ENCODE results near the gene SUMF2. TPM values are rescaled to one million over a fixed set of nuclear protein-coding genes. Genes with fewer than 3 reads are reported as not detected.
A peak's percentile ranks its signal among the peaks of the same experiment; 100 is the strongest.
"Not testable (repeated sequence)": the region's sequence is repeated elsewhere in the genome, so short reads cannot be mapped to it uniquely, and the experiment has no call there.

The SUMF2 gene
- total RNA-seq, 2 experiments from 2014 or later, result 147 to 156 TPM

- peaks cover 5% of the 10 kb centered on the region for H3K4me1 Mint-ChIP-seq
- no peak overlapping the region for H3K4me3 Mint-ChIP-seq
- POLR2A ChIA-PET, result no interaction called here
- peak; percentile 7 for DNase-seq
- no peaks in the 10 kb centered on the region for H3K9me3 Mint-ChIP-seq
- H3K27ac Mint-ChIP-seq, result no peak overlapping the region
- ATAC-seq (ENCODE audit: low read depth), result no peak
- H3K27me3 Mint-ChIP-seq, result no peaks in the 10 kb centered on the region
- H3K36me3 Mint-ChIP-seq, result peaks cover 4% of the 10 kb centered on the region
These were observed 13.6 kb downstream of the SUMF2 start for GRCh38 chr7:56077681-56078080.

DNA sequence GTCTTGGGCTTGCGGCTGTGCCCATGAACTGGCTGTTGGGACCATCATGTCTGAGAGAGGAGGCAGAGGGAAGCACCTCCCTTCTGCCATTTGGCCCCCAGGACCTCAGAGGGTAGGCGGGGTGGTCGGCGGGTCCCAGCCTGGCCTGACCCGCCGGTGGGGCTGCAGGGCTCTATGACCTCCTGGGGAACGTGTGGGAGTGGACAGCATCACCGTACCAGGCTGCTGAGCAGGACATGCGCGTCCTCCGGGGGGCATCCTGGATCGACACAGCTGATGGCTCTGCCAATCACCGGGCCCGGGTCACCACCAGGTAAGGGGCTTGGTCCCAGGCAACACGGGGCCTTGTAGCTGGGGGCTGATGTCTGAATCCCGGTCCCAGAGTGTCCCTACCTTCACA lies 14.1 kb downstream of the SUMF2 start:
- DNase-seq (peak; percentile 16), ATAC-seq (ENCODE audit: low read depth) (no peak)
- H3K9me3 Mint-ChIP-seq, result no peaks in the 10 kb centered on the region
- POLR2A ChIA-PET, result no interaction called here
- no peak overlapping the region for H3K27ac Mint-ChIP-seq
- H3K4me3 Mint-ChIP-seq, result no peak overlapping the region
- peaks cover 5% of the 10 kb centered on the region for H3K4me1 Mint-ChIP-seq
- peaks cover 4% of the 10 kb centered on the region for H3K36me3 Mint-ChIP-seq
- no peaks in the 10 kb centered on the region for H3K27me3 Mint-ChIP-seq

DNA sequence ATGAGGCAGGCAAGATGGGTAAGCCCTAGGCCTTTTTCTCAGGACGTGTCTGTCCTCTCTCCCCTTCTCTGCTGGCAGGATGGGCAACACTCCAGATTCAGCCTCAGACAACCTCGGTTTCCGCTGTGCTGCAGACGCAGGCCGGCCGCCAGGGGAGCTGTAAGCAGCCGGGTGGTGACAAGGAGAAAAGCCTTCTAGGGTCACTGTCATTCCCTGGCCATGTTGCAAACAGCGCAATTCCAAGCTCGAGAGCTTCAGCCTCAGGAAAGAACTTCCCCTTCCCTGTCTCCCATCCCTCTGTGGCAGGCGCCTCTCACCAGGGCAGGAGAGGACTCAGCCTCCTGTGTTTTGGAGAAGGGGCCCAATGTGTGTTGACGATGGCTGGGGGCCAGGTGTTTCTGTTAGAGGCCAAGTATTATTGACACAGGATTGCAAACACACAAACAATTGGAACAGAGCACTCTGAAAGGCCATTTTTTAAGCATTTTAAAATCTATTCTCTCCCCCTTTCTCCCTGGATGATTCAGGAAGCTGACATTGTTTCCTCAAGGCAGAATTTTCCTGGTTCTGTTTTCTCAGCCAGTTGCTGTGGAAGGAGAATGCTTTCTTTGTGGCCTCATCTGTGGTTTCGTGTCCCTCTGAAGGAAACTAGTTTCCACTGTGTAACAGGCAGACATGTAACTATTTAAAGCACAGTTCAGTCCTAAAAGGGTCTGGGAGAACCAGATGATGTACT lies 15.5 kb downstream of the SUMF2 start:
- Mint-ChIP-seq H3K4me3 (no peak overlapping the region), H3K36me3 (peaks cover 6% of the 10 kb centered on the region), H3K9me3 (no peaks in the 10 kb centered on the region), H3K27ac (no peak overlapping the region), H3K27me3 (no peaks in the 10 kb centered on the region), H3K4me1 (no peaks in the 10 kb centered on the region)
- ATAC-seq (ENCODE audit: low read depth) (no peak), DNase-seq (peak; percentile 8)
- POLR2A ChIA-PET, result interaction anchor here (0.7 kb wide), 1 partner anchor 14 kb away, joined by 3 read pairs; no protein-coding TSS in a partner anchor

- not testable (repeated sequence) for ATAC-seq (ENCODE audit: low read depth); H3K4me1 Mint-ChIP-seq; H3K27ac Mint-ChIP-seq; H3K9me3 Mint-ChIP-seq; H3K27me3 Mint-ChIP-seq; H3K36me3 Mint-ChIP-seq; H3K4me3 Mint-ChIP-seq; DNase-seq
- POLR2A ChIA-PET, result interaction anchor here (0.7 kb wide), 1 partner anchor 15 kb away, joined by 3 read pairs; no protein-coding TSS in a partner anchor
These were observed 16.8 kb downstream of the SUMF2 start for GRCh38 chr7:56080726-56081435.

DNA sequence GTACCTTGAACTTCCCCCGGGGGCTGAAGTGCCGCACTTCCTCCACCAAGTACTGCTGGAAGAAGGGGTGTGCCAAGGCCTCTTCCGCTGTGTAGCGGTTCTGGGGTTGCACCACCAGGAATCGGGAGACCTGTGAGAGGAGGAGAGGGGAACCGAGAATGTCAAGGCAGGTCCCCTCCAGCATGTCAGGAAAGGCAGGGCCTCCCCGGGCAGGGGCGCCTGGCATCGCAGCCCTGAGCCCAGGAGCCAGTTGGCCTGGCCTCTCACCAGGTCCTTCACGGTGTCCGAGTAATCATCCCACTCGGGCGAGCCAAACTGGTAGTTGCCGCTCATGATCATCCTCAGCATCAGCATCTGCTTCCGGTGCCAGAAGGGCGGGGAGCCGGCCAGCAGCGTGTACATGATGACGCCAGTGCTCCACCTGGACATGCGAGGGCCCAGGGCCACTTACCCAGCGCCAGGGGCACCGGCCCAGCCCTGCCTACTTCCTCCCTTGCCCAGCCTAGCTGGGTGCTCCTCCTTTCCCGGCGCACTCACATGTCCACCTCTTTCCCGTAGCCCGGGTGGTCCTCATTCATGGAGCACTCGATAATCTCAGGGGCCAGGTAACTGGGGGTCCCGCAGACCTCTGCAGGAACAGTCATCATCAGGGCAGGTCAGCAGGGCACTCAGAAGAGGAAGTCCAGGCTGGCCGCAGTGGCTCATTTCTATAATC lies 17.7 kb downstream of the SUMF2 start:
- H3K36me3 Mint-ChIP-seq, result peaks cover 4% of the 10 kb centered on the region
- H3K4me1 Mint-ChIP-seq, result no peaks in the 10 kb centered on the region
- POLR2A ChIA-PET, result interaction anchor here (0.7 kb wide), 1 partner anchor 18 kb away, joined by 3 read pairs; the partner anchor contains the start of gene SUMF2
- no peaks in the 10 kb centered on the region for H3K9me3 Mint-ChIP-seq
- H3K4me3 Mint-ChIP-seq, result no peak overlapping the region
- ATAC-seq (ENCODE audit: low read depth), result no peak
- H3K27me3 Mint-ChIP-seq, result no peaks in the 10 kb centered on the region
- no peak overlapping the region for H3K27ac Mint-ChIP-seq
- peak; percentile 20 for DNase-seq

- Mint-ChIP-seq H3K4me1 (no peaks in the 10 kb centered on the region), H3K9me3 (no peaks in the 10 kb centered on the region), H3K4me3 (no peak overlapping the region), H3K36me3 (peaks cover 4% of the 10 kb centered on the region), H3K27ac (no peak overlapping the region), H3K27me3 (no peaks in the 10 kb centered on the region)
- no peak for ATAC-seq (ENCODE audit: low read depth)
- DNase-seq, result no peak
- POLR2A ChIA-PET, result no interaction called here
These were observed 19.2 kb downstream of the SUMF2 start for GRCh38 chr7:56083150-56083785.

DNA sequence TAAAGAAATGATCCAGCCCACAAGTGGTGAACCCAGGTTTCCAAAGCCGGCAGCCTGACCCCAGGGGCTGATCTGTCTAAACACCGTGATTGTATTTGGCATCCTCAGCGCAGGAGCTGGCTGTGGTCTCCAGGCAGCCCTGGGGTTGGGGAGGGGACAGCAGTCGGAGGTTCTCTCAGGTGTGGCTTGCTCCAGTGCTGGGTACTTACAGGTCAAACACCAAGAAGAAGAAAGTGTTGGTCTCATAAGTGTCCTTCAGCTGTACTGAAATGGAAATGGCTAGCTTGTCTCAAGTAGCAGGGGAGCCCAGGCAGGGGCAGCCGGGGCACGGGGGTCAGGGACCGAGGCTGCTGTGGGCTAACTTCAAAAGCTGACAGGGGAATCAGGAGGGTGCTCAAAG lies 22.7 kb downstream of the SUMF2 start:
- Mint-ChIP-seq H3K27ac (no peak overlapping the region), H3K27me3 (no peaks in the 10 kb centered on the region), H3K4me1 (no peaks in the 10 kb centered on the region), H3K4me3 (no peak overlapping the region), H3K36me3 (peaks cover 4% of the 10 kb centered on the region), H3K9me3 (no peaks in the 10 kb centered on the region)
- POLR2A ChIA-PET, result no interaction called here
- DNase-seq, result no peak
- ATAC-seq (ENCODE audit: low read depth), result no peak

- no peaks in the 10 kb centered on the region for H3K9me3 Mint-ChIP-seq
- no peak for DNase-seq
- POLR2A ChIA-PET, result interaction anchor here (0.7 kb wide), 1 partner anchor 123 kb away, joined by 5 read pairs; no protein-coding TSS in a partner anchor
- H3K36me3 Mint-ChIP-seq, result peaks cover 4% of the 10 kb centered on the region
- no peak overlapping the region for H3K27ac Mint-ChIP-seq
- H3K4me1 Mint-ChIP-seq, result no peaks in the 10 kb centered on the region
- H3K27me3 Mint-ChIP-seq, result no peaks in the 10 kb centered on the region
- H3K4me3 Mint-ChIP-seq, result no peak overlapping the region
- ATAC-seq (ENCODE audit: low read depth), result no peak
These were observed 23.4 kb downstream of the SUMF2 start for GRCh38 chr7:56087445-56087844.

GRCh38 chr7:56091591-56091990 lies 27.5 kb downstream of the SUMF2 start:
- POLR2A ChIA-PET, result no interaction called here
- H3K4me1 Mint-ChIP-seq, result peaks cover 3% of the 10 kb centered on the region
- H3K9me3 Mint-ChIP-seq, result no peaks in the 10 kb centered on the region
- H3K27ac Mint-ChIP-seq, result no peak overlapping the region
- peaks cover 7% of the 10 kb centered on the region for H3K36me3 Mint-ChIP-seq
- no peak for ATAC-seq (ENCODE audit: low read depth)
- H3K27me3 Mint-ChIP-seq, result no peaks in the 10 kb centered on the region
- H3K4me3 Mint-ChIP-seq, result no peak overlapping the region
- no peak for DNase-seq

DNA sequence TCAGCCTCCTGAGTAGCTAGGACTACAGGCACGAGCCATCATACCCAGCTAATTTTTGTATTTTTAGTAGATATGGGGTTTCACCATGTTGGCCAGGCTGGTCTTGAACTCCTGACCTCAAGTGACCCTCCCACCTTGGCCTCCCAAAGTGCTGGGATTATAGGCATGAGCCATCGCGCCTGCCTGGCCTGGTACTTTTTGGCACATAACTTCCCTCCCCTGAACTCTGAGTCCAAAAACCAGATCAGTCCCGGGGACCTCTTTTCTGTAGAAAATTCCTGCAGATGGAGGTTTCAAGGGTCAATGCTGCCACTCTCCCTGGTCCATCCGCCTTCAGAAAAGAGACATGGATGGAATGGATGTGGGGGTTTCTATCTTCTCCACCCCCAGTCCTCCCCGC lies 28.3 kb downstream of the SUMF2 start:
- not testable (repeated sequence) for DNase-seq; H3K27ac Mint-ChIP-seq; H3K36me3 Mint-ChIP-seq; H3K9me3 Mint-ChIP-seq; H3K4me1 Mint-ChIP-seq; H3K27me3 Mint-ChIP-seq; H3K4me3 Mint-ChIP-seq; ATAC-seq (ENCODE audit: low read depth)
- POLR2A ChIA-PET, result interaction anchor here (1.0 kb wide), 1 partner anchor 28 kb away, joined by 6 read pairs; the partner anchor contains the start of gene SUMF2

GRCh38 chr7:56092789-56093531 lies 28.9 kb downstream of the SUMF2 start, which contains the start of gene PHKG1:
Gene PHKG1 (minus strand): TSS chr7:56092952. CDS start chr7:56088941, 4,011 bp downstream.
- no peak within 1 kb of the TSS for H3K4me3 Mint-ChIP-seq
- DNase-seq, result no peak
- no peak for ATAC-seq (ENCODE audit: low read depth)
- peaks cover 3% of the 10 kb centered on the region for H3K4me1 Mint-ChIP-seq
- H3K36me3 Mint-ChIP-seq, result peaks cover 10% of the 10 kb centered on the region
- H3K9me3 Mint-ChIP-seq, result no peaks in the 10 kb centered on the region
- POLR2A ChIA-PET, result interaction anchor here (1.0 kb wide), 1 partner anchor 29 kb away, joined by 6 read pairs; the partner anchor contains the start of gene SUMF2
- H3K27me3 Mint-ChIP-seq, result no peaks in the 10 kb centered on the region
- H3K27ac Mint-ChIP-seq, result no peak within 1 kb of the TSS

GRCh38 chr7:56097700-56098099 lies 33.6 kb downstream of the SUMF2 start:
- Mint-ChIP-seq H3K9me3 (no peaks in the 10 kb centered on the region), H3K36me3 (peaks cover 23% of the 10 kb centered on the region), H3K4me1 (peaks cover 3% of the 10 kb centered on the region), H3K4me3 (no peak overlapping the region), H3K27me3 (no peaks in the 10 kb centered on the region), H3K27ac (no peak overlapping the region)
- DNase-seq (no peak), ATAC-seq (ENCODE audit: low read depth) (no peak)
- POLR2A ChIA-PET, result interaction anchor here (1.1 kb wide), 1 partner anchor 46 kb away, joined by 3 read pairs; the partner anchor contains the start of genes CCT6A and PSPH

Data from activated naive CD8-positive, alpha-beta T cell treated with anti-CD3 and anti-CD28 coated beads, Interleukin-2, amount 10 ng/mL, durations not matched to agents 7 days and 5 days (primary cell).